NCI-H146 treated with DMSO at 0.1 percent for 48 hours (cell line): ENCODE measurements around the gene ARVCF.
"Not testable (repeated sequence)": the region's sequence is repeated elsewhere in the genome, so short reads cannot be mapped to it uniquely, and the experiment has no call there.

Experiments
- DNase-seq: peaks from one replicate; lab custom pipeline; 2025; ENCODE audit not compliant: unreplicated experiment; lab: John Stamatoyannopoulos, UW

Gene ARVCF

GRCh38 chr22:19941365-19942082 is 75.1 kb downstream of the ARVCF start, which contains the start of the genes COMT and TXNRD2:
Gene COMT (plus strand): TSS chr22:19941772. CDS start chr22:19962527, 20,755 bp downstream.
Gene TXNRD2 (minus strand): TSS chr22:19941818. CDS start chr22:19941803, 15 bp downstream.
- no peak for DNase-seq

GRCh38 chr22:19940536-19941364 is 75.9 kb downstream of the ARVCF start:
- no peak for DNase-seq

DNA sequence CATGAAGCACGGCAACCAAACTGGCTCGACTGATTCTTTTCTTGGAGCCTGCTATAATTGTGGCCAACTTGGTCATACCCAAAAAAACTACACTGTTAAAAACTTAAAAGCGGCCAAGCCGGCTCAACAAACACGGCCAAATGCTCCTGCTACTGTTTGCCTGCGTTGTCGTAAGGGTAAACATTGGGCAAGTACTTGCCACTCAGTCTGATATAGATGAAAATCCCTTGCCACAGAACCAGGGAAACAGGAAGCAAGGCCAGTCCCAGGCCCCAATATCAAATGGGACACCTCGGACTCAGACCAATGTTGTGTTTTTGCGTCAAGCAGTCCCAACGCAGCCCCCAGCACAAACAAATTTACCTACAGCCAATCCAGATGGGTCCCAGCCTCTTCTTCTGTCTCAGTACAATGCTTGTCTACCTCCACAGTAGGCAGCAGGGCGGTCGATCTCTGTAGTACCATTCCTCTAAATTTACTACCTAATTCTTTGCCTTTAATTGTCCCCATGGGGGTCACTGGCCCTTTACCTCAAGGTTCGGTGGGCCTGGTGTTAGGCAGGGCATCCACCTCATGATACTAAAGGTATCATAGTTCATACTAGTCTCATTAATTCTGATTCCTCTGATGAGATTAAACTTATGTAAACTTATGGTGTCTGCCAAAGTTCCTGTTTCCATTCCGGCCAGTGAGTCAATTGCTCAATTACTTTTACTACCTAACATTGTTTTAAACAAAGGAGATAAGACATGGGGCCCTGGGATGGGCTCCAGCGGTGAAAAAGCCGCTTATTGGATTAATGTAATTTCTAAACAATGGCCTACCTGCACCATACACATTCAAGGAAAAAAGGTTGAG is 78.8 kb downstream of the ARVCF start:
- DNase-seq = no peak

DNA sequence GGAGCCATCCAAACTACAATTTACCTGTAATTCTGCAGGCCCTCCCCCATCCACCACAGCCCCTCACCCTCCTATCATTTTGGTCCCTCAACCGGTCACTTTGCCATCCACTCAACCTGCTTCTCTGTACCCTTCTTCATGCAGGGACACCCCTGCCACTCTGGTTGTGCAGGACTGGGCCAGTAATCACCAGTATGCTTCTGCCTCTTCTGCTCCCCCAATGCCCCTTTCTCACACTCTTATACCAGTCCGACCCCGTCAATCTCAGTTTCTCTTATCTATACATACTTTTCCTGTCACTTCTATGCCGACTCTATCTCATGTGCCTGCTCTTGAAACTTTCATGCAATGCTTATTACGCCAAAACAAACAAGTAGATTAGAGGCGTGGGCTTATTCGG is 80.1 kb downstream of the ARVCF start:
- no peak for DNase-seq

DNA sequence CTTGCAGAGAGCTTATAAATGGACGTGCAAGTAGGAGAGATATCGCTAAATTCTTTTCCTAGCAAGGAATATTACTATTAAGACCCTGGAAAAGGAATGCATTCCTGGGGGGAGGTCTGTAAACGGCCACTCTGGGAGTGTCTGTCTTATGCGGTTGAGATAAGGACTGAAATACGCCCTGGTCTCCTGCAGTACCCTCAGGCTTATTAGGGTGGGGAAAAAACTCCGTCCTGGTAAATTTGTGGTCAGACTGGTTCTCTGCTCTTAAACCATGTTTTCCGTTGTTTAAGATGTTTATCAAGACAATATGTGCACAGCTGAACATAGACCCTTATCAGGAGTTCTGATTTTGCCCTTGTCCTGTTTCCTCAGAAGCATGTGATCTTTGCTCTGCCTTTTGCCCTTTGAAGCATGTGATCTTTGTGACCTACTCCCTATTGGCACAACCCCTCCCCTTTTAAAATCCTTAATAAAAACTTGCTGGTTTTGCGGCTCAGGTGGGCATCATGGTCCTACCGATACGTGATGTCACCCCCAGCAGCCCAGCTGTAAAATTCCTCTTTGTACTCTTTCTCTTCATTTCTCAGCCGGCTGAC is 81.4 kb downstream of the ARVCF start:
- not testable (repeated sequence) for DNase-seq

- peak; percentile 75 for DNase-seq
These were observed 83.0 kb downstream of the ARVCF start for GRCh38 chr22:19933341-19934241.

- DNase-seq = no peak
These were observed 84.0 kb downstream of the ARVCF start for GRCh38 chr22:19932367-19933206.

- no peak for DNase-seq
These were observed 85.1 kb downstream of the ARVCF start for GRCh38 chr22:19931514-19931913.

GRCh38 chr22:19930551-19931486 is 85.8 kb downstream of the ARVCF start:
- DNase-seq = no peak

GRCh38 chr22:19929586-19930550 is 86.8 kb downstream of the ARVCF start:
- DNase-seq = no peak

- DNase-seq = no peak
These were observed 88.4 kb downstream of the ARVCF start for GRCh38 chr22:19928207-19928606.

DNA sequence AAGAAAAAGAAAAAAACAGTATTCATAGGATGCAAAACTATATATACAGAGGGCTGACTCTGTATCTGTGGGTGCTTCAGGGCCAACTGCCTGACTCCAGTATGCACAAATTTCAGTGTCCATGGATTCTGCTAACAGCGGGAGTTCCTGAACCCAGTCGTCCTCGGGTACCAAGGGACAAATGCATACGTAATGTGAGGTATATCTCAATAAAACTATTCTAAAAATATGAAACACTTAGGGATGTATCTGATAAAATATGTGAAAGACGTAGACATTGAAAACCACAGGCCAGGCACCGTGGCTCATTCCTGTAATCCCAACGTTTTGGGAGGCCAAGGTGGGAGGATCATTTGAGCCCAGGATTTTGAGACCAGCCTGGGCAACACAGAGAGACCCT is 88.9 kb downstream of the ARVCF start:
- no peak for DNase-seq

GRCh38 chr22:19926028-19926427 is 90.6 kb downstream of the ARVCF start:
- not testable (repeated sequence) for DNase-seq

DNA sequence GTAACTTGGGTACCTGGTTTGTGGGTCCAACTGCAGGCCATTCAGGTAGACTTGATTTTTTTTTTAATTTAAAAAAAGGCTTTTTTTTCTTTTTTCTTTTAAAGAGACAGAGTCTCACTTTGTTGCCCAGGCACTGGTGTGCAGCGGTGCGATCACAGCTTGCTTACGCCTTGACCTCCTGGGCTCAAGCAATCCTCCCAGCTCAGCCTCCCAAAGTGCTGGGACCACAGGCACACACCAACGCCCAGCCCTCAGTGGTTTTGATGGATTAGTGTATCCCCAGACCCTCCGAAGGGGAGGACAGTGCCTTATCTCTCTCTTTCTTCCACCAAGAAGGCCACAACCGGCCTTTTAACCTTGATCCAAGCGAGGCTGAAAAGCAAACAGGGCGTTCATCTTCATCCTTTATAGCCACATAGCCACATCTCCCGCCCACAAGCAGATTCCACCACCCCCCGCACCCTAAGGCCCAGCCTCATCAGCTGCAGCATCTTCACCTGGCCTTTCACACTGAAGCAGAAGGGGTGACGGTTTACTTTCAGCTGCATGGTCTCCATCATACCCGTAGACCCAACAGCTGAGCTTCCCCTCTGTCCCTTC is 92.6 kb downstream of the ARVCF start:
- DNase-seq = no peak

DNA sequence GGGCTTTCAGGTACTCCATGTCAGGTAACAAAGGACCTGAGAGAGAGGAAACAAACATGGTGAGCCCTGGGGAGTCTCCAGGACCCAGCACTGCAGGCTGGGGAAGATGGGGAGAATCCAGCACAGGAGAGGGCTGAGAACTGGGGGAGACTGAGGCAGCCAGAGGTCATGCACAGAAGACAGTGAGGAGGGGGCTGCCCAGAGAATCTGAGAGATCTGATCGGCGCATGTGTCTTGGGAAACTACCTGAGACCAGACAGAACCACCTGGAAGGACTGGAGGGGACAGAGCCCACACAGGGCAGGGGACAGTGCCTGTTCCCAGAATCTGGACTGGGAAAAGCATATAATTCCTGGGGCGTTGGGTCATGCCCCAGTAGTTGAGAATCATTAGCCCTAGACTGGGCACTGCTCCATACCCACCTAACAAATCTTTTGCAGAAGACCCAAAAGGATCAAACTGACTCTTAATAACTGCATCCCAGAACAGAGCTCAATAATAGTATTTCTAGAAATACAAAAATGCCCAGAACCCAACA is 95.0 kb downstream of the ARVCF start:
- no peak for DNase-seq
